ENCODE data around the gene KCNJ15.

KCNJ15 gene

DNA sequence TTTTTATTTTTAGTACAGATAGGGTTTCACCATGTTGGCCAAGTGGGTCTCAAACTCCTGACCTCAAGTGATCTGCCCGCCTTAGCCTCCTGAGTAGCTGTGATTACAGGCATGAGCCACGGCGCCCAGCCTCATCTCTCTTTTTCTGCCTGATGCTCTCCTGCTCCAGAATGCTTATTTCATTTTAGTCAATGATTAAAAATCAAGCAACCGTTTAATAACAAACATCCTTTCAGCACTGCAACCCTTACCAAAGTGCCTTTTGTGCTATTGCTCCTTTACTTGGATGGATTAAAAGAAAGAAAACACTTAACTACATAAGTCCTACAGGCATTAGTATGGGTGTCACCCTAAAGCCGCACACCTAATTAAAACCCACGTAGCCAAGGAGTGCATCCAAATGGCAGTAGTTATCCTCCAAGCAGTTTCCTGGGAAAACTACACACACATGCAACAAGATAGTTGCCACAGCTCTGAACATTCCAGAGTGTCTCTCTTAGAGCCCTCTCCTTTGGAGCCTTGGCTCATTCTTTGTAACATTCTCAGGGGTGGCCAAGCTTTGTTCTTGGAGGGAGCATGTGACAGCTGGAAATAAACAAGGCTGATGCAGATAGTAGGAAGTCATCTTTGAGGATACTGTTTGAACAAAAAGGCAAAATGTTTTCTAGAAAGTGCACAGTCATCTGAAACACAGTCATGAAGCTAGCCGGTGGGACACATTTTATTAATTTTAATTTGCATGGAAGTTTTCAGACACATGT lies 51.2 kb downstream of the KCNJ15 start:
- DNase-seq (ENCODE audit: low read depth) = no peak
- TF ChIP-seq, protein P1, sequence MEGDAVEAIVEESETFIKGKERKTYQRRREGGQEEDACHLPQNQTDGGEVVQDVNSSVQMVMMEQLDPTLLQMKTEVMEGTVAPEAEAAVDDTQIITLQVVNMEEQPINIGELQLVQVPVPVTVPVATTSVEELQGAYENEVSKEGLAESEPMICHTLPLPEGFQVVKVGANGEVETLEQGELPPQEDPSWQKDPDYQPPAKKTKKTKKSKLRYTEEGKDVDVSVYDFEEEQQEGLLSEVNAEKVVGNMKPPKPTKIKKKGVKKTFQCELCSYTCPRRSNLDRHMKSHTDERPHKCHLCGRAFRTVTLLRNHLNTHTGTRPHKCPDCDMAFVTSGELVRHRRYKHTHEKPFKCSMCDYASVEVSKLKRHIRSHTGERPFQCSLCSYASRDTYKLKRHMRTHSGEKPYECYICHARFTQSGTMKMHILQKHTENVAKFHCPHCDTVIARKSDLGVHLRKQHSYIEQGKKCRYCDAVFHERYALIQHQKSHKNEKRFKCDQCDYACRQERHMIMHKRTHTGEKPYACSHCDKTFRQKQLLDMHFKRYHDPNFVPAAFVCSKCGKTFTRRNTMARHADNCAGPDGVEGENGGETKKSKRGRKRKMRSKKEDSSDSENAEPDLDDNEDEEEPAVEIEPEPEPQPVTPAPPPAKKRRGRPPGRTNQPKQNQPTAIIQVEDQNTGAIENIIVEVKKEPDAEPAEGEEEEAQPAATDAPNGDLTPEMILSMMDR (IDR thresholded peaks at IDR 0.05; ENCODE audit: low read depth, low read length, missing control alignments) = no peak
- in situ Hi-C loops (cut with HindIII; ENCODE audit: low sequenced_read_pairs) = no loop called here
- H3K4me3 ChIP-seq (ENCODE audit: low read depth, low read length) = no peak overlapping the region

DNA sequence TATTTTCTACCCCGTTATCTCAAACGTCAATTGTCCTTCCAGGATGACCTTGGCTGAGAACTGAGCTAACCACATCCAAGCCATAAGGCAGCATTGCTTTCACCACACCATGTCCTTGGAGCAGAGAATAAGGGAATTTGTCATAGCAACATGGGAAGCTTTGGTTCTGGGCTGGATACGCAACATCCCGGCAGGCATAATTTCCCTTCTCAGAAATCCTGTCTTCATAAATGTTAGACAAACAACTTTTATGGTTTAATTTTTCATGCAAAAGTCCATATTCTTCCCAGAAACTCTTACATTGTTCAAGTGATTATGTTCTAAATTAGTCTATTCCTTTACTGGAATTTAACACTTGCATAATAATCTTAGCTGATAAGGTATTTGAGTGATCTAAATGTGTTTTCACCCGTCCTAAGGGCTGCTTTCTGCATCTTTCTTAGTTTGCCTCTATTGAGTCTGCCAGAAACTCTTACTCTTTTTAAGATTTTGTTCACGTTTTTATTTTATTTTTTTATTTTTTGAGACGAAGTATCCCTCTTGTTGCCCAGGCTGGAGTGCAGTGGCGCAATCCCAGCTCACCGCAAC lies 51.8 kb downstream of the KCNJ15 start:
- TF ChIP-seq, protein P1 (IDR thresholded peaks at IDR 0.05; ENCODE audit: low read depth, low read length, missing control alignments) = no peak
- in situ Hi-C loops (cut with HindIII; ENCODE audit: low sequenced_read_pairs) = no loop called here
- DNase-seq (ENCODE audit: low read depth) = no peak
- H3K4me3 ChIP-seq (ENCODE audit: low read depth, low read length) = no peak overlapping the region

DNA sequence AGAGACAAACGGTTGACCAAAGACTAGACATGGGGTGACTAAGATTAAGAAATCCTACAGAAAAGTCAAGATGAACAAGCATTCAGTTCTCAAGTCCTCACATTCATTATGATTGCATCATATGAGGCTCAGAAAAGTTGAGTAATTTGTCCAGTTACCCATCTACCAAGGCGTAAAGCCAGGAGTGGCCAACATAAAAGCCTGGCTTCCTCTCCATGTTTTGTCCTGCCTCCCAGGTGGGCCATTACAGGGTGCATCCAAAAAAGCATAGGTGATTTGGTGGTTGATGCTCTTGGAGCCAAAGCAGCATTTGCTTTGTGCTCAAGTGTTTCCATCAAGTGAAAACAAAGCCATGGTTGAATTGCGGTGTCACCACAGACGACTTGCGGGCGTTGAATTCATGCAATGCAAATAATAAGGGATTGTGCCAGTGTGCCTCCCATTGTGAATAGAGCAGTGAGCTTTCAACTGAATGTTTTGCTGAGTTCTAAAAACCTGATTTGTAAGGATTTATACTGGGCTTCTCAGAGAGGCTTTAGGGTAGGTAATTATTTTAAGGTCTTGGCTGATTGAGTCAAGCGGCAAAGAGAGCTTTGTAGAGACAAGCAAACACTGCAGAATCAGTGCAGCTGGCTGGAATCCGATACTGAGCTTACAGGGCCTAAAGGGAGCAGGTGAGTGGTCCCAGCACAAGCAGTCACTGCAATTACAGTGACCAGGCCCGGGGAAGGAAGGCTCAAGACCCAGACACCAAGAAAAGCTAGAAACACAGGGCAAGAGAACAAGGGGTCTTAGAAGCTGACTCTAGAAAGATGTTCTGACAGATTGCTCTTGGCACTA lies 54.1 kb downstream of the KCNJ15 start:
- in situ Hi-C loops (cut with HindIII; ENCODE audit: low sequenced_read_pairs) = no loop called here

DNA sequence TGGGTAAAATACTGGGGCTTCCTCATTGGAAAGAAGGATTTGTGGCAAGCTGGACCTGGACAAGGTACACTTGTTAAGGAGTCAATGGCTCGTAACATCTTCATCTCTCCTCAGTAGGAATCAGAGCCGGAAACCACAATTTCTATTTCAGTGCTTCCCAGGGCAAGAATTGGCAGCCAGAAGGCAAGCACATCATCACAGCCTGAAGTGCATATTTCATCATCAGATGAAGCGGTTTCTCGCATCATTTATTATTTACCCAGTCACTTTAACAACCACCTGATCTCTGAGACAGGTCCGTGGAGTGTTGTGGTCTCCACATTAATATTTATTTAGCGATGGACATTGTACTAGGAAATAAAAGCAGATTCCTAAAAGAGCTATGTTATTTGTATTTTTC lies 55.0 kb downstream of the KCNJ15 start:
- DNase-seq (ENCODE audit: low read depth) = no peak
- in situ Hi-C loops (cut with HindIII; ENCODE audit: low sequenced_read_pairs) = no loop called here
- no peak overlapping the region for H3K4me3 ChIP-seq (ENCODE audit: low read depth, low read length)
- TF ChIP-seq, protein P1 (IDR thresholded peaks at IDR 0.05; ENCODE audit: low read depth, low read length, missing control alignments) = no peak

More for the DNA sequence above, 54.1 kb downstream of the KCNJ15 start:
- H3K4me3 ChIP-seq (ENCODE audit: low read depth, low read length) = no peak overlapping the region
- DNase-seq (ENCODE audit: low read depth) = no peak
- TF ChIP-seq, protein P1 (IDR thresholded peaks at IDR 0.05; ENCODE audit: low read depth, low read length, missing control alignments) = no peak

DNA sequence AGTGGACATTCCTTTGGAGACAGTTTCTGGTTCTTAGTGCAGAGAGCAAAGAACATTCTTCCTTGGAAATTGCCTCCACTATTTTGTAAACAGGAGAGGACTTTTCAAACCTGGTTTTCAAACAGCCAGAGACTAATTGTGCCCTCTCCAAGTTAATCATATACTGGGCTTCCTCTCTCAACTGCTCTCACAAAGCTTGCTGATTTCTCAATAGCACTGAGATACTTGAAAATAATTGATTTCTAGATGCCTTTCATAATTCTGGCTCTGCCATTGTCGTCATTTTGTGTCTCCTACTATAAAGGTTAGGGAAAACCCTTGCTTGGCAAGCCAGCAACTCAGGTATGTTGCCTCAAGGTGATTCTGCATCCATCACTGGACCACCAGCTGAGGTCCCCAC lies 56.0 kb downstream of the KCNJ15 start:
- no peak overlapping the region for H3K4me3 ChIP-seq (ENCODE audit: low read depth, low read length)
- TF ChIP-seq, protein P1 (IDR thresholded peaks at IDR 0.05; ENCODE audit: low read depth, low read length, missing control alignments) = no peak
- in situ Hi-C loops (cut with HindIII; ENCODE audit: low sequenced_read_pairs) = no loop called here
- no peak for DNase-seq (ENCODE audit: low read depth)

DNA sequence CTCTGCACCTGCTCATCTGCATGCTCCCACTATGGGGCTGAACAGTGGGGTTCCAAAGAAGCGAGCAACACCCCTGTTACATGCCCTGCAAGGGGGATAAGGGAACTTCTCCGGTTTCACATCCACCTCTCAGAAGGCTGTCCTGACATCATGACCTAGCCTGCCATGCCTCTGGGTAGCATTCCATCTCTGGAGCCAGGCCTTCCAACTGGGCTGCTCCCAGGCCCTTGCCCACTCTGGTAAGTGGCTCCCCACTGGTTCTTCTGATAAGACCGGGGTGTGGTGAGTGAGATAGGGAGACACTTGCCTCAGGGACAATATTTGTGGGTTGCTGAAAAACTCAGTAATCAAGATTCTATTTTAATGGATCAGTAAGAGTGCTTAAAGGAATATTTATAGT lies 57.8 kb downstream of the KCNJ15 start:
- DNase-seq (ENCODE audit: low read depth) = no peak
- no peak overlapping the region for H3K4me3 ChIP-seq (ENCODE audit: low read depth, low read length)
- in situ Hi-C loops (cut with HindIII; ENCODE audit: low sequenced_read_pairs) = no loop called here
- TF ChIP-seq, protein P1 (IDR thresholded peaks at IDR 0.05; ENCODE audit: low read depth, low read length, missing control alignments) = no peak
